Astrocyte (in vitro differentiated cells and primary cell): ENCODE measurements around the gene FIGN. TPM values are rescaled to one million over a fixed set of nuclear protein-coding genes. Genes with fewer than 3 reads are reported as not detected.
A peak's percentile ranks its signal among the peaks of the same experiment; 100 is the strongest.

Experiments
- DNase-seq: peaks from one replicate; pipeline ENCODE4 v3.0.0-alpha.2; 2010; ENCODE audit warnings: low read depth
- FAIRE-seq: peaks from 2 replicates; lab custom pipeline; 2011; peaks lifted over from hg19 to GRCh38; lab: Jason Lieb, UNC
- H2AFZ ChIP-seq: 2 replicates; pipeline ENCODE4 v1.6.0; 2012; ENCODE audit warnings: low read depth, low read length, inconsistent platforms
- H3K27ac ChIP-seq: 2 replicates; pipeline ENCODE4 v1.5.1; 2011; ENCODE audit warnings: low read depth, low read length, inconsistent platforms
- H3K27me3 ChIP-seq: 2 replicates; pipeline ENCODE4 v1.6.0; 2011; ENCODE audit warnings: low read length, inconsistent platforms; ENCODE audit not compliant: insufficient read depth
- H3K36me3 ChIP-seq: 2 replicates; pipeline ENCODE4 v1.5.1; 2011; ENCODE audit warnings: low read length, inconsistent platforms; ENCODE audit not compliant: insufficient read depth
- H3K4me1 ChIP-seq: 2 replicates; pipeline ENCODE4 v1.5.1; 2011; ENCODE audit warnings: low read length, inconsistent platforms; ENCODE audit not compliant: insufficient read depth
- H3K4me2 ChIP-seq: 2 replicates; pipeline ENCODE4 v1.6.0; 2012; ENCODE audit warnings: low read length, inconsistent platforms
- H3K4me3 ChIP-seq: 2 replicates; pipeline ENCODE4 v1.5.1; 2011; ENCODE audit warnings: low read depth, mild to moderate bottlenecking, low read length, inconsistent platforms; ENCODE audit not compliant: insufficient read depth
- H3K79me2 ChIP-seq: 2 replicates; pipeline ENCODE4 v1.6.0; 2012; ENCODE audit warnings: mild to moderate bottlenecking, low read length, inconsistent platforms; ENCODE audit not compliant: insufficient read depth
- H3K9ac ChIP-seq: 2 replicates; pipeline ENCODE4 v1.6.0; 2012; ENCODE audit warnings: mild to moderate bottlenecking, low read length, inconsistent platforms
- H3K9me3 ChIP-seq: 2 replicates; pipeline ENCODE4 v1.5.1; 2012; ENCODE audit warnings: low read depth, mild to moderate bottlenecking, low read length, inconsistent platforms; ENCODE audit not compliant: insufficient read depth
- H4K20me1 ChIP-seq: 2 replicates; pipeline ENCODE4 v1.6.0; 2012; ENCODE audit warnings: low read length, inconsistent platforms; ENCODE audit not compliant: insufficient read depth
- H3K27ac Mint-ChIP-seq: one replicate; pipeline ENCODE4 v1.8.0; 2021; ENCODE audit warnings: mild to moderate bottlenecking, mixed read lengths; ENCODE audit not compliant: unreplicated experiment
- H3K27me3 Mint-ChIP-seq: one replicate; pipeline ENCODE4 v1.8.0; 2021; ENCODE audit warnings: low read depth, mixed read lengths; ENCODE audit not compliant: unreplicated experiment
- H3K36me3 Mint-ChIP-seq: one replicate; pipeline ENCODE4 v1.8.0; 2021; ENCODE audit warnings: low read depth, mixed read lengths; ENCODE audit not compliant: unreplicated experiment
- H3K4me1 Mint-ChIP-seq: one replicate; pipeline ENCODE4 v1.8.0; 2021; ENCODE audit warnings: low read depth, mixed read lengths; ENCODE audit not compliant: unreplicated experiment
- H3K4me3 Mint-ChIP-seq: one replicate; pipeline ENCODE4 v1.8.0; 2021; ENCODE audit warnings: mild to moderate bottlenecking, moderate library complexity, mixed read lengths; ENCODE audit not compliant: unreplicated experiment
- H3K9me3 Mint-ChIP-seq: one replicate; pipeline ENCODE4 v1.8.0; 2021; ENCODE audit warnings: mild to moderate bottlenecking, mixed read lengths; ENCODE audit not compliant: unreplicated experiment
- CTCF ChIP-seq: IDR thresholded peaks from 2 replicates; pipeline ENCODE4 v1.5.1; 2011; ENCODE audit warnings: low read depth, mild to moderate bottlenecking, inconsistent platforms, low read length, moderate library complexity; ENCODE audit not compliant: insufficient read depth
- EZH2 ChIP-seq: IDR thresholded peaks from 2 replicates; pipeline ENCODE4 v1.6.1; 2012; ENCODE audit warnings: mild to moderate bottlenecking, low read length, inconsistent platforms; ENCODE audit not compliant: insufficient read depth
- total RNA-seq: library from RNA; stranded (reverse); gene quantifications from 2 replicates; pipeline ENCODE4 v1.2.1, GENCODE V29; 2021

FIGN gene
- total RNA-seq, 1 donor from 2014 or later: 30.3 TPM

GRCh38 chr2:163698857-163699256 is 37.0 kb downstream of the FIGN start:
- Mint-ChIP-seq H3K27me3 (no peaks in the 10 kb centered on the region), H3K27ac (peak overlapping the region; percentile 51), H3K9me3 (no peaks in the 10 kb centered on the region), H3K36me3 (no peaks in the 10 kb centered on the region), H3K4me3 (no peak overlapping the region), H3K4me1 (peaks cover 34% of the 10 kb centered on the region)
- Histone ChIP-seq H3K27me3 (no peaks in the 10 kb centered on the region), H3K4me1 (no peaks in the 10 kb centered on the region), H4K20me1 (no peaks in the 10 kb centered on the region), H3K4me2 (no peak overlapping the region), H3K9ac (no peak overlapping the region), H3K27ac (no peak overlapping the region), H3K79me2 (peaks cover 6% of the 10 kb centered on the region), H3K4me3 (no peak overlapping the region), H3K36me3 (no peaks in the 10 kb centered on the region), H2AFZ (no peak overlapping the region), H3K9me3 (no peaks in the 10 kb centered on the region)
- DNase-seq (no peak), FAIRE-seq (no peak)
- no peak for TF ChIP-seq CTCF
- no peak for TF ChIP-seq EZH2

GRCh38 chr2:163697846-163698637 is 37.8 kb downstream of the FIGN start:
- Histone ChIP-seq H3K27ac (no peak overlapping the region), H3K4me2 (no peak overlapping the region), H3K4me3 (no peak overlapping the region), H2AFZ (no peak overlapping the region), H3K79me2 (peaks cover 9% of the 10 kb centered on the region), H3K9ac (no peak overlapping the region), H3K27me3 (no peaks in the 10 kb centered on the region), H3K9me3 (no peaks in the 10 kb centered on the region), H4K20me1 (peaks cover 1% of the 10 kb centered on the region), H3K36me3 (no peaks in the 10 kb centered on the region), H3K4me1 (no peaks in the 10 kb centered on the region)
- Mint-ChIP-seq H3K4me1 (peaks cover 34% of the 10 kb centered on the region), H3K27ac (no peak overlapping the region), H3K36me3 (no peaks in the 10 kb centered on the region), H3K9me3 (no peaks in the 10 kb centered on the region), H3K4me3 (no peak overlapping the region), H3K27me3 (no peaks in the 10 kb centered on the region)
- TF ChIP-seq CTCF (no peak), EZH2 (no peak)
- FAIRE-seq (no peak), DNase-seq (no peak)

- peaks cover 40% of the 10 kb centered on the region for H3K4me1 Mint-ChIP-seq
- TF ChIP-seq EZH2: no peak
- no peak for TF ChIP-seq CTCF
- no peak overlapping the region for H2AFZ ChIP-seq
- no peak overlapping the region for H3K27ac Mint-ChIP-seq
- H3K4me2 ChIP-seq: no peak overlapping the region
- no peak overlapping the region for H3K4me3 Mint-ChIP-seq
- H3K9me3 ChIP-seq: no peaks in the 10 kb centered on the region
- no peak for DNase-seq
- no peaks in the 10 kb centered on the region for H3K36me3 Mint-ChIP-seq
- H4K20me1 ChIP-seq: peaks cover 3% of the 10 kb centered on the region
- no peaks in the 10 kb centered on the region for H3K27me3 ChIP-seq
- H3K27ac ChIP-seq: no peak overlapping the region
- no peaks in the 10 kb centered on the region for H3K9me3 Mint-ChIP-seq
- no peak overlapping the region for H3K9ac ChIP-seq
- no peaks in the 10 kb centered on the region for H3K27me3 Mint-ChIP-seq
- no peak overlapping the region for H3K4me3 ChIP-seq
- peaks cover 4% of the 10 kb centered on the region for H3K4me1 ChIP-seq
- no peak for FAIRE-seq
- peaks cover 10% of the 10 kb centered on the region for H3K79me2 ChIP-seq
- H3K36me3 ChIP-seq: no peaks in the 10 kb centered on the region
These were observed 38.4 kb downstream of the FIGN start for GRCh38 chr2:163697429-163697828.
